ENCODE measurements around the gene TMEM214. TPM values are rescaled to one million over a fixed set of nuclear protein-coding genes. Genes with fewer than 3 reads are reported as not detected.

Gene TMEM214
- total RNA-seq, 1 donor from 2014 or later, result 93.5 TPM

- Mint-ChIP-seq H3K36me3 (ENCODE audit: low read depth, unreplicated experiment) (peaks cover 3% of the 10 kb centered on the region), H3K27ac (ENCODE audit: unreplicated experiment) (no peak overlapping the region)
- FAIRE-seq, result no peak
Observed at GRCh38 chr2:26994983-26995382, 37.8 kb upstream of the TMEM214 start.

DNA sequence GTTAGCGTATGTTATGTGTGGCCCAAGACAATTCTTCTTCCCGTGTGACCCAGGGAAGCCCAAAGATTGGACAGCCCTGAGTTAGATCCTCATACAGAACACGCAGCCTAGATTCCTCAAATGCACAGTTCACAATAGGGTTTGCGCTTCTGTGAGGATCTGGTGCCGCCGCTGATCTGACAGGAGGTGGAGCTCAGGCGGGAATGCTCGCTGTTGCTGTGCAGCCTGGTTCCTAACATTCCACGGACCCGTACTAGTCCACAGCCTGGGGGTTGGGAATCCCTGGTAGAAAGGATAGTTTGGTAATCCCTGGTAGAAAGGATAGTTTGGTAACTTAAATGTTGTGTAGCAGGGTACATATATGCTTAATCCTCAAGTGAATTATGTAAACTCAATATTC lies 35.4 kb upstream of the TMEM214 start:
- H3K9me3 Mint-ChIP-seq (ENCODE audit: unreplicated experiment), result peaks cover 2% of the 10 kb centered on the region
- peaks cover 4% of the 10 kb centered on the region for H3K4me1 Mint-ChIP-seq (ENCODE audit: low read depth, unreplicated experiment)
- no peak overlapping the region for H3K27ac ChIP-seq (ENCODE audit: low read depth, low read length)
- no peak overlapping the region for H3K27ac Mint-ChIP-seq (ENCODE audit: unreplicated experiment)
- no peak for FAIRE-seq
- no peak for TF ChIP-seq EZH2 (IDR thresholded peaks at IDR 0.05; ENCODE audit: insufficient read depth, low read length)
- TF ChIP-seq, protein P1, sequence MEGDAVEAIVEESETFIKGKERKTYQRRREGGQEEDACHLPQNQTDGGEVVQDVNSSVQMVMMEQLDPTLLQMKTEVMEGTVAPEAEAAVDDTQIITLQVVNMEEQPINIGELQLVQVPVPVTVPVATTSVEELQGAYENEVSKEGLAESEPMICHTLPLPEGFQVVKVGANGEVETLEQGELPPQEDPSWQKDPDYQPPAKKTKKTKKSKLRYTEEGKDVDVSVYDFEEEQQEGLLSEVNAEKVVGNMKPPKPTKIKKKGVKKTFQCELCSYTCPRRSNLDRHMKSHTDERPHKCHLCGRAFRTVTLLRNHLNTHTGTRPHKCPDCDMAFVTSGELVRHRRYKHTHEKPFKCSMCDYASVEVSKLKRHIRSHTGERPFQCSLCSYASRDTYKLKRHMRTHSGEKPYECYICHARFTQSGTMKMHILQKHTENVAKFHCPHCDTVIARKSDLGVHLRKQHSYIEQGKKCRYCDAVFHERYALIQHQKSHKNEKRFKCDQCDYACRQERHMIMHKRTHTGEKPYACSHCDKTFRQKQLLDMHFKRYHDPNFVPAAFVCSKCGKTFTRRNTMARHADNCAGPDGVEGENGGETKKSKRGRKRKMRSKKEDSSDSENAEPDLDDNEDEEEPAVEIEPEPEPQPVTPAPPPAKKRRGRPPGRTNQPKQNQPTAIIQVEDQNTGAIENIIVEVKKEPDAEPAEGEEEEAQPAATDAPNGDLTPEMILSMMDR (IDR thresholded peaks at IDR 0.05; ENCODE audit: insufficient read depth, low read depth, low read length), result no peak
- peaks cover 35% of the 10 kb centered on the region for H4K20me1 ChIP-seq (ENCODE audit: insufficient read depth, low read length)
- H3K4me3 ChIP-seq (ENCODE audit: insufficient read depth, low read depth, low read length), result no peak overlapping the region
- H3K36me3 ChIP-seq (ENCODE audit: insufficient read depth, low read length), result no peaks in the 10 kb centered on the region
- H3K79me2 ChIP-seq (ENCODE audit: insufficient read depth, low read length), result no peaks in the 10 kb centered on the region
- H2AFZ ChIP-seq (ENCODE audit: low read depth, low read length), result no peak overlapping the region
- H3K4me2 ChIP-seq (ENCODE audit: low read length), result no peak overlapping the region
- H3K36me3 Mint-ChIP-seq (ENCODE audit: low read depth, unreplicated experiment), result peaks cover 3% of the 10 kb centered on the region
- no peak overlapping the region for H3K4me3 Mint-ChIP-seq (ENCODE audit: unreplicated experiment)
- no peak for DNase-seq (ENCODE audit: low read depth)
- H3K9me3 ChIP-seq (ENCODE audit: insufficient read depth, low read depth, low read length), result no peaks in the 10 kb centered on the region
- H3K27me3 ChIP-seq (ENCODE audit: insufficient read depth, low read length), result peaks cover 6% of the 10 kb centered on the region
- no peaks in the 10 kb centered on the region for H3K4me1 ChIP-seq (ENCODE audit: insufficient read depth, low read length)
- H3K27me3 Mint-ChIP-seq (ENCODE audit: low read depth, unreplicated experiment), result no peaks in the 10 kb centered on the region
- no peak overlapping the region for H3K9ac ChIP-seq (ENCODE audit: low read length)

More at GRCh38 chr2:26994983-26995382, 37.8 kb upstream of the TMEM214 start:
- no peak for DNase-seq (ENCODE audit: low read depth)
- H3K4me1 ChIP-seq (ENCODE audit: insufficient read depth, low read length), result no peaks in the 10 kb centered on the region
- no peak overlapping the region for H3K9ac ChIP-seq (ENCODE audit: low read length)
- H3K27ac ChIP-seq (ENCODE audit: low read depth, low read length), result no peak overlapping the region
- H4K20me1 ChIP-seq (ENCODE audit: insufficient read depth, low read length), result peaks cover 34% of the 10 kb centered on the region
- no peak overlapping the region for H2AFZ ChIP-seq (ENCODE audit: low read depth, low read length)
- Mint-ChIP-seq H3K4me1 (ENCODE audit: low read depth, unreplicated experiment) (peaks cover 21% of the 10 kb centered on the region), H3K27me3 (ENCODE audit: low read depth, unreplicated experiment) (no peaks in the 10 kb centered on the region), H3K4me3 (ENCODE audit: unreplicated experiment) (no peak overlapping the region), H3K9me3 (ENCODE audit: unreplicated experiment) (peaks cover 2% of the 10 kb centered on the region)
- H3K4me2 ChIP-seq (ENCODE audit: low read length), result no peak overlapping the region
- no peaks in the 10 kb centered on the region for H3K79me2 ChIP-seq (ENCODE audit: insufficient read depth, low read length)
- no peaks in the 10 kb centered on the region for H3K9me3 ChIP-seq (ENCODE audit: insufficient read depth, low read depth, low read length)
- no peaks in the 10 kb centered on the region for H3K36me3 ChIP-seq (ENCODE audit: insufficient read depth, low read length)
- TF ChIP-seq EZH2 (IDR thresholded peaks at IDR 0.05; ENCODE audit: insufficient read depth, low read length), result no peak
- TF ChIP-seq, protein P1 (IDR thresholded peaks at IDR 0.05; ENCODE audit: insufficient read depth, low read depth, low read length), result no peak
- peaks cover 6% of the 10 kb centered on the region for H3K27me3 ChIP-seq (ENCODE audit: insufficient read depth, low read length)
- no peak overlapping the region for H3K4me3 ChIP-seq (ENCODE audit: insufficient read depth, low read depth, low read length)

DNA sequence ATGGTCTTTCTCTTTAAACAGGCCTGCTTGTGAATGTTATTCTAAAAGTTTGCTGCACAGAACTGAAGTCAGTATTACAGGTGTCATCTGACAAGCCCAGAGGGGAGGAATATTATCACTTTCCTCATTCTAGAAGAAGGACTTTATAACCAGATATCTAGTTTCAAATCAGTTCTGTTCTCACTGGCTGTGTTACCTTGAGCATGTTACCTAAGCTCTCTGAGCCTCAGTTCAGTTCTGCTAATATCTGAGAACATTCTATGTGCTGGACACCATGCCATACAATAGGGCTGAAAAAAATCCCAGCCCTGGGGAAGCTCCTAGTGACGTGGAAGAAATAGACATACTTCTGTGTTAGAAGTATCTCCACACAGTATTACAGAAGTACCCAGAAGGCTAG lies 34.4 kb upstream of the TMEM214 start:
- Mint-ChIP-seq H3K36me3 (ENCODE audit: low read depth, unreplicated experiment) (peaks cover 3% of the 10 kb centered on the region), H3K27ac (ENCODE audit: unreplicated experiment) (no peak overlapping the region), H3K27me3 (ENCODE audit: low read depth, unreplicated experiment) (no peaks in the 10 kb centered on the region), H3K9me3 (ENCODE audit: unreplicated experiment) (peaks cover 2% of the 10 kb centered on the region), H3K4me3 (ENCODE audit: unreplicated experiment) (no peak overlapping the region), H3K4me1 (ENCODE audit: low read depth, unreplicated experiment) (peaks cover 4% of the 10 kb centered on the region)
- Histone ChIP-seq H3K4me1 (ENCODE audit: insufficient read depth, low read length) (peaks cover 1% of the 10 kb centered on the region), H3K27ac (ENCODE audit: low read depth, low read length) (no peak overlapping the region), H3K9ac (ENCODE audit: low read length) (no peak overlapping the region), H3K4me2 (ENCODE audit: low read length) (no peak overlapping the region), H3K27me3 (ENCODE audit: insufficient read depth, low read length) (peaks cover 6% of the 10 kb centered on the region), H4K20me1 (ENCODE audit: insufficient read depth, low read length) (peaks cover 35% of the 10 kb centered on the region), H2AFZ (ENCODE audit: low read depth, low read length) (no peak overlapping the region), H3K79me2 (ENCODE audit: insufficient read depth, low read length) (no peaks in the 10 kb centered on the region), H3K36me3 (ENCODE audit: insufficient read depth, low read length) (no peaks in the 10 kb centered on the region), H3K9me3 (ENCODE audit: insufficient read depth, low read depth, low read length) (no peaks in the 10 kb centered on the region), H3K4me3 (ENCODE audit: insufficient read depth, low read depth, low read length) (no peak overlapping the region)
- DNase-seq (ENCODE audit: low read depth) (no peak), FAIRE-seq (no peak)
- TF ChIP-seq, protein P1 (IDR thresholded peaks at IDR 0.05; ENCODE audit: insufficient read depth, low read depth, low read length), result no peak
- no peak for TF ChIP-seq EZH2 (IDR thresholded peaks at IDR 0.05; ENCODE audit: insufficient read depth, low read length)
